ENCODE data around the gene RETREG3. TPM values are rescaled to one million over a fixed set of nuclear protein-coding genes. Genes with fewer than 3 reads are reported as not detected.

Gene RETREG3
- total and polyA plus RNA-seq, 2 of the 13 experiments (the other 11 are each of a cell fraction or from before 2014, with no cell fraction given): 47.0 to 55.8 TPM

DNA sequence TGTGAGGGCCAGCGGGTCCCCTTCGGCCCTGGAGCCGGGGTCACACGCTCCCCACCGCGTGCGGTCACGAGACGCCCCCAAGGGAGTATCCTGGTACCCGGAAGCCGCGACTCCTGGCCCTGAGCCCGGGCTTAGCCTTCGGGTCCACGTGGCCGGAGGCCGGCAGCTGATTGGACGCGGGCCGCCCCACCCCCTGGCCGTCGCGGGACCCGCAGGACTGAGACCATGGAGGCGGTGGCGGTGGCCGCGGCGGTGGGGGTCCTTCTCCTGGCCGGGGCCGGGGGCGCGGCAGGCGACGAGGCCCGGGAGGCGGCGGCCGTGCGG is 73.2 kb downstream of the RETREG3 start, which contains the start of gene NAGLU (continued):
- TF ChIP-seq, protein P1, sequence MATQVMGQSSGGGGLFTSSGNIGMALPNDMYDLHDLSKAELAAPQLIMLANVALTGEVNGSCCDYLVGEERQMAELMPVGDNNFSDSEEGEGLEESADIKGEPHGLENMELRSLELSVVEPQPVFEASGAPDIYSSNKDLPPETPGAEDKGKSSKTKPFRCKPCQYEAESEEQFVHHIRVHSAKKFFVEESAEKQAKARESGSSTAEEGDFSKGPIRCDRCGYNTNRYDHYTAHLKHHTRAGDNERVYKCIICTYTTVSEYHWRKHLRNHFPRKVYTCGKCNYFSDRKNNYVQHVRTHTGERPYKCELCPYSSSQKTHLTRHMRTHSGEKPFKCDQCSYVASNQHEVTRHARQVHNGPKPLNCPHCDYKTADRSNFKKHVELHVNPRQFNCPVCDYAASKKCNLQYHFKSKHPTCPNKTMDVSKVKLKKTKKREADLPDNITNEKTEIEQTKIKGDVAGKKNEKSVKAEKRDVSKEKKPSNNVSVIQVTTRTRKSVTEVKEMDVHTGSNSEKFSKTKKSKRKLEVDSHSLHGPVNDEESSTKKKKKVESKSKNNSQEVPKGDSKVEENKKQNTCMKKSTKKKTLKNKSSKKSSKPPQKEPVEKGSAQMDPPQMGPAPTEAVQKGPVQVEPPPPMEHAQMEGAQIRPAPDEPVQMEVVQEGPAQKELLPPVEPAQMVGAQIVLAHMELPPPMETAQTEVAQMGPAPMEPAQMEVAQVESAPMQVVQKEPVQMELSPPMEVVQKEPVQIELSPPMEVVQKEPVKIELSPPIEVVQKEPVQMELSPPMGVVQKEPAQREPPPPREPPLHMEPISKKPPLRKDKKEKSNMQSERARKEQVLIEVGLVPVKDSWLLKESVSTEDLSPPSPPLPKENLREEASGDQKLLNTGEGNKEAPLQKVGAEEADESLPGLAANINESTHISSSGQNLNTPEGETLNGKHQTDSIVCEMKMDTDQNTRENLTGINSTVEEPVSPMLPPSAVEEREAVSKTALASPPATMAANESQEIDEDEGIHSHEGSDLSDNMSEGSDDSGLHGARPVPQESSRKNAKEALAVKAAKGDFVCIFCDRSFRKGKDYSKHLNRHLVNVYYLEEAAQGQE (IDR thresholded peaks at IDR 0.05; ENCODE audit: borderline replicate concordance in 1 of 2, low read depth in 1 of 2, low read length in 2 of 2): peak in 1 of 2 experiments; percentile 48; a peak in 1 of 4 replicates
- TF ChIP-seq ZNF274 (CRISPR knock-in tag; IDR thresholded peaks at IDR 0.05) (peak; percentile 80; the same call in 1 of the 2 replicates), ZFP82 (CRISPR knock-in tag; IDR thresholded peaks at IDR 0.05; ENCODE audit: borderline replicate concordance) (peak; percentile 94; the same call in 1 of the 2 replicates), ETV6 (CRISPR knock-in tag; conservative IDR thresholded peaks at IDR 0.05) (0 out of 2 replicates have a peak, but pooled peaks have one; percentile 34), BCL6 (CRISPR knock-in tag; IDR thresholded peaks at IDR 0.05) (peak; percentile 61; the same call in 1 of the 2 replicates), MAFK (conservative IDR thresholded peaks at IDR 0.05 in 1 of 2, IDR thresholded peaks at IDR 0.05 in 1 of 2; ENCODE audit: low read length in 2 of 2) (no peak), MED13 (CRISPR knock-in tag; IDR thresholded peaks at IDR 0.05) (peak; percentile 82; the same call in 1 of the 2 replicates), CBX5 (CRISPR knock-in tag; IDR thresholded peaks at IDR 0.05; ENCODE audit: borderline replicate concordance) (peak; percentile 60; the same call in 1 of the 2 replicates), HES4 (CRISPR knock-in tag; IDR thresholded peaks at IDR 0.05; ENCODE audit: borderline replicate concordance) (no peak), MED8 (CRISPR knock-in tag; IDR thresholded peaks at IDR 0.05; ENCODE audit: insufficient replicate concordance) (peak; percentile 76), ZNF282 (IDR thresholded peaks at IDR 0.05; ENCODE audit: partially characterized antibody) (no peak), ATRX (CRISPR knock-in tag; IDR thresholded peaks at IDR 0.05; ENCODE audit: borderline replicate concordance) (no peak)
- TF ChIP-seq, protein P2, sequence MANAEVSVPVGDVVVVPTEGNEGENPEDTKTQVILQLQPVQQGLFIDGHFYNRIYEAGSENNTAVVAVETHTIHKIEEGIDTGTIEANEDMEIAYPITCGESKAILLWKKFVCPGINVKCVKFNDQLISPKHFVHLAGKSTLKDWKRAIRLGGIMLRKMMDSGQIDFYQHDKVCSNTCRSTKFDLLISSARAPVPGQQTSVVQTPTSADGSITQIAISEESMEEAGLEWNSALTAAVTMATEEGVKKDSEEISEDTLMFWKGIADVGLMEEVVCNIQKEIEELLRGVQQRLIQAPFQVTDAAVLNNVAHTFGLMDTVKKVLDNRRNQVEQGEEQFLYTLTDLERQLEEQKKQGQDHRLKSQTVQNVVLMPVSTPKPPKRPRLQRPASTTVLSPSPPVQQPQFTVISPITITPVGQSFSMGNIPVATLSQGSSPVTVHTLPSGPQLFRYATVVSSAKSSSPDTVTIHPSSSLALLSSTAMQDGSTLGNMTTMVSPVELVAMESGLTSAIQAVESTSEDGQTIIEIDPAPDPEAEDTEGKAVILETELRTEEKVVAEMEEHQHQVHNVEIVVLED (CRISPR knock-in tag; IDR thresholded peaks at IDR 0.05; ENCODE audit: borderline replicate concordance): peak; percentile 7; the same call in 1 of the 2 replicates
- TF ChIP-seq, protein P3, sequence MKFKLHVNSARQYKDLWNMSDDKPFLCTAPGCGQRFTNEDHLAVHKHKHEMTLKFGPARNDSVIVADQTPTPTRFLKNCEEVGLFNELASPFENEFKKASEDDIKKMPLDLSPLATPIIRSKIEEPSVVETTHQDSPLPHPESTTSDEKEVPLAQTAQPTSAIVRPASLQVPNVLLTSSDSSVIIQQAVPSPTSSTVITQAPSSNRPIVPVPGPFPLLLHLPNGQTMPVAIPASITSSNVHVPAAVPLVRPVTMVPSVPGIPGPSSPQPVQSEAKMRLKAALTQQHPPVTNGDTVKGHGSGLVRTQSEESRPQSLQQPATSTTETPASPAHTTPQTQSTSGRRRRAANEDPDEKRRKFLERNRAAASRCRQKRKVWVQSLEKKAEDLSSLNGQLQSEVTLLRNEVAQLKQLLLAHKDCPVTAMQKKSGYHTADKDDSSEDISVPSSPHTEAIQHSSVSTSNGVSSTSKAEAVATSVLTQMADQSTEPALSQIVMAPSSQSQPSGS (CRISPR knock-in tag; IDR thresholded peaks at IDR 0.05): no peak
- TF ChIP-seq, protein P4, sequence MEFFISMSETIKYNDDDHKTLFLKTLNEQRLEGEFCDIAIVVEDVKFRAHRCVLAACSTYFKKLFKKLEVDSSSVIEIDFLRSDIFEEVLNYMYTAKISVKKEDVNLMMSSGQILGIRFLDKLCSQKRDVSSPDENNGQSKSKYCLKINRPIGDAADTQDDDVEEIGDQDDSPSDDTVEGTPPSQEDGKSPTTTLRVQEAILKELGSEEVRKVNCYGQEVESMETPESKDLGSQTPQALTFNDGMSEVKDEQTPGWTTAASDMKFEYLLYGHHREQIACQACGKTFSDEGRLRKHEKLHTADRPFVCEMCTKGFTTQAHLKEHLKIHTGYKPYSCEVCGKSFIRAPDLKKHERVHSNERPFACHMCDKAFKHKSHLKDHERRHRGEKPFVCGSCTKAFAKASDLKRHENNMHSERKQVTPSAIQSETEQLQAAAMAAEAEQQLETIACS (CRISPR knock-in tag; IDR thresholded peaks at IDR 0.05): 0 out of 2 replicates have a peak, but pooled peaks have one; percentile 44
- TF ChIP-seq, protein P5, sequence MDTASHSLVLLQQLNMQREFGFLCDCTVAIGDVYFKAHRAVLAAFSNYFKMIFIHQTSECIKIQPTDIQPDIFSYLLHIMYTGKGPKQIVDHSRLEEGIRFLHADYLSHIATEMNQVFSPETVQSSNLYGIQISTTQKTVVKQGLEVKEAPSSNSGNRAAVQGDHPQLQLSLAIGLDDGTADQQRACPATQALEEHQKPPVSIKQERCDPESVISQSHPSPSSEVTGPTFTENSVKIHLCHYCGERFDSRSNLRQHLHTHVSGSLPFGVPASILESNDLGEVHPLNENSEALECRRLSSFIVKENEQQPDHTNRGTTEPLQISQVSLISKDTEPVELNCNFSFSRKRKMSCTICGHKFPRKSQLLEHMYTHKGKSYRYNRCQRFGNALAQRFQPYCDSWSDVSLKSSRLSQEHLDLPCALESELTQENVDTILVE (CRISPR knock-in tag; IDR thresholded peaks at IDR 0.05): 0 out of 2 replicates have a peak, but pooled peaks have one; percentile 52
- TF ChIP-seq, protein P6, sequence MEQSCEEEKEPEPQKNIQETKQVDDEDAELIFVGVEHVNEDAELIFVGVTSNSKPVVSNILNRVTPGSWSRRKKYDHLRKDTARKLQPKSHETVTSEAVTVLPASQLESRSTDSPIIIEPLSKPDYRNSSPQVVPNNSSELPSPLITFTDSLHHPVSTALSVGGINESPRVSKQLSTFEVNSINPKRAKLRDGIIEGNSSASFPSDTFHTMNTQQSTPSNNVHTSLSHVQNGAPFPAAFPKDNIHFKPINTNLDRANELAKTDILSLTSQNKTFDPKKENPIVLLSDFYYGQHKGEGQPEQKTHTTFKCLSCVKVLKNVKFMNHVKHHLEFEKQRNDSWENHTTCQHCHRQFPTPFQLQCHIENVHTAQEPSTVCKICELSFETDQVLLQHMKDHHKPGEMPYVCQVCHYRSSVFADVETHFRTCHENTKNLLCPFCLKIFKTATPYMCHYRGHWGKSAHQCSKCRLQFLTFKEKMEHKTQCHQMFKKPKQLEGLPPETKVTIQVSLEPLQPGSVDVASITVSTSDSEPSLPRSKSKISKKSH (CRISPR knock-in tag; IDR thresholded peaks at IDR 0.05; ENCODE audit: borderline replicate concordance): 0 out of 2 replicates have a peak, but pooled peaks have one; percentile 61

Measured in HepG2 (cell line).